Middle frontal gyrus (tissue), 1 donor: ENCODE measurements around the gene RPL5.

ENCODE experiments used
- DNase-seq: peaks from one replicate; pipeline ENCODE4 v3.0.0-alpha.2; 2015; ENCODE audit warnings: low spot score; ENCODE audit errors: extremely low spot score

The RPL5 gene

GRCh38 chr1:92855236-92855635, 23.4 kb downstream of the RPL5 start:
- no peak for DNase-seq

DNA sequence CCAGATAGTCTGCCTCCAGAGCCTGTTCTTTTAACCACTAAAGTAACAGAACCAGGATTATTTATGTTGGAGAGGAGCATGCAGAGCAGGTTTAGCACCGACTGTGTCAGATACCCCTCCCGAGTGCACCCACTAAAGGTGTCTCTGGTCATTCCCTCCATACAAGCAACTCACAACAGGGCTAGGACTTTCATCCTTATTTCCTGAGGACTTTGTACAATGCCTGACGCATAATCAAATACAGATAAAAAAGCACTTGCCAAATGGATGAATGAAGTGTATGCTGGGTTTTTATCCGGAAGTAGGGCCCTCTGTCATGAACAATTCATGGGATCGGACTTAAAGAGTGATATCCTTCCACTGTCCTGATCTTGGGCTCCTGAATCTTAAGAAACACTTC, 26.0 kb downstream of the RPL5 start:
- no peak for DNase-seq

GRCh38 chr1:92858564-92859399, 26.9 kb downstream of the RPL5 start:
- DNase-seq: peak; percentile 85

DNA sequence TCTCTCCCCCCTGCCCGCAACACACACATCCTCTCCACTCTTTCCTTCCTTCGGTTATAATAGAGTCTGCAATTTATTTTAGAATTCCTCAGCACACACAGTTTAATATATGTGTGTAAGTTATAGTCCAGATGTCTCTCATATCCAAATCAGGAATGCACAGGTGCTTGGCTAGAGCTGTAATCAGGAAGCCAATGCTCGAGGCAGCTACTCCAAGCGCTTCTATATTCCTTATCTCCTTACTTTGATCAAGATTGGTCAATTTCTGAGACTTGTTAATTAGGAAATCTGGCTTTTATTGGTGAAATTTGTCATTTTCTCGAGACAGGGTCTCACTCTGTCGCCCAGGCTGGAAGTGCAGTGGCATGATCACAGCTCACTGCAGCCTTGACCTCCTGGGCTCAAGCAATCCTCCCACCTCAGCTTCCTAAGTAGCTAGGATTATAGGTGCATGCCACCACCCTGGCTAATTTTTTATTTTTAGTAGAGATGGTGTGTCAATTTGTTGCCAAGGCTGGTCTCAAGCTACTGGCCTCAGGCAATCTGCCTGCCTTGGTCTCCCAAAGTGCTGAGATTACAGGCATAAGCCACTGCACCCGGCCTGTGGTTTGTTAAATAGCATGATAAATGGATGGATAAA, 27.7 kb downstream of the RPL5 start:
- no peak for DNase-seq

DNA sequence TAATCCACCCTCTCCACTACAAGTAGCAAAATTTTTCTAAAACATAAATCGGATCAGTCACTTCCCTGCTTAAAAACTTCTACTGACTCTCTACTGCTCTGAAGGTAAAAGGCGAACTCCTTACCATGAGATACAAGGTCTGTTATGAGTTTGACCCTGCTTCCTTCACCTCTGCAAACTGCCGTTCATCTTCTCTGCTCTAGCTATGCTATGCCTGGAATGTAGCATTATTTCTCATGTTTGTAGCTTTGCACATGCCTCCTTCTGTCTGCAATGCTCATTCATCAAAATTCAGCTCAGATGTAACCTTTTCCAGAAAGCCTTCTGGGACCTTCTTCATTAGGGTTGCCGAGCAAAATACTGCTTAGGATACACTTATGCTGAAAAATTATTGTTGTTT, 30.8 kb downstream of the RPL5 start:
- DNase-seq: no peak

- no peak for DNase-seq
Observed at GRCh38 chr1:92864131-92864530, 32.3 kb downstream of the RPL5 start.

DNA sequence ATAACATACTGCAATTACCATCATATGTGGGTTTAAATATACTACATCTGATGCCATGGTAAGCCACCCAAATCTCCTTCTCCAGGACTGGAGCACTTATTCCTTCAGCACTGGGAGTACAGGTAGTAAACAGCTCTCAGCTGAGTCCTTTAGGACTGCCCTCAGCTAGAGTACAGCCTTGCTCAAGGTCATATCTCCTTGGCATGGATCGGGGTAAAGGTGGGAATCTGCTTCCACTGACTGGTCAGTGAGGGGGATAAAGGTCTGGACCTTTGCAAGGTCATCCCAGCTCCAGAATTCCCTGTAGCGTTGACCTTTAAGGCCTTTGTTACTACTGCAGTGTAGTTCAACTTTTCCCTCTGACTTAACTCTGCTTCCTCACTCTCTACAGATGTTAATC, 38.8 kb downstream of the RPL5 start:
- no peak for DNase-seq

DNA sequence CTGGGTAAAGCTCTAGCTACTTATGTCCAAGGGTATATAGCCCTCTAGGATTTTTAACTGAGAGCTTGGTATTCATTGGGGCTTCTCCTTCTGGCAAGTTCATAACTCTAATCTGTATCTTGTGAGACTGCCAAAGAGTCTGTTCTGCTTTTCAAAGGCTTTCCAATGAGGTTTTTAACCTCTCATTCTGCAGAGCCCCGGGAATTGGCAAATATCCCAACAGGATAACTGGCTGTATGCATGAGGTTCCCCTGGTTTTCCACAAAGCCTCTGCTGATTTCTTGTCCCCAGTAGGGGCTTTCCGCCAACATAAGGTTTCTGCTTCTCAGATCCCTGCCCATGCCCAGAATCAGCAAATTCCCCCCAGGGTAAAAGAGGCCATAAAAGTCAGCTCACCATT, 40.9 kb downstream of the RPL5 start:
- no peak for DNase-seq

- DNase-seq: no peak
Observed at GRCh38 chr1:92874987-92875386, 43.1 kb downstream of the RPL5 start.

DNA sequence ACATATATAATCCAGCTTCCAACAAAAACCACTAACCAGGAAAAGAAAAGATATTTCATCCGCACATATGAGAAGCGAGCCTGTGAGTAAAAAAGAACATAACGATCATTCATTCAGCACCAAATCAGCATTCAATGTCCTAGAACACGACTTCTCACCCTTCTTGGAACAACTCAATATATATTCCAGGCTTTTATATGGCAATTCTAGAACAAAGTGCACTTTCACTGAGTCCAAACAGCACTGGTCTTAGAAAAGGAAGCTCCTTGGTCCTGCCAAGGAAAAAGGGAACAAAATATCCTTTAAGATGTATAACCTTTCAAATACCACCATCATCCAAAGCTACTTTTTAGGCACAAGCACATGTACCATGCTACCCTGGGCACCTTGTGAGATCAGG, 44.5 kb downstream of the RPL5 start:
- DNase-seq: no peak

DNA sequence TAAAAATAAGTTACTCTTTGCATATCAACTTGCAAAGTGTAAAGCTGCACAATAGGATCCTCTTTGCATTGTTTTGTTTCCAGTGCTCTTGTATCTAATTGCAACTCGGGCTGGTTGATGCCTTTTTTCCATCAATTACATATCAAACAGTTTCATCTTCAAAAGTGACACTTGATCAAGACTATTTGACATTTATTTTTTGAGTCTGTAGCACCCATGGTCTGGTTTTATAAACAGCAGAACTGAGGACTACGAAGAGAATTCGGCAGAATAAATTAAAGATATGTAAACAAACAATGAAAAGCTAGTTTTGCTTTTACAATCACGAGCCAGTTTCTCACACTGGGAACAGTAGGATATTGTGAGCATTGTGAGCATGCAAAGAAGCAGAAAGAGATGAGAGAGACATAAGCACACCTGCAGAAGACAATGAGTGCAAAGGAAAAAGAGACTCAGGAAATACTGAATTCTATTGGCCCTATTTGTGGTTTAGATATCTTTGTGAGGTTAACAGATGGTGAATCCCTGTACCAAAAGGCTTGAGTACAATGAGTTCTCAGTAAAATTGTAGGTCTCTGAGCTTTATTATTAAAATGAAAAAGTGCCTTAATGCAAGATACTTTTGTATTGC, 45.4 kb downstream of the RPL5 start:
- no peak for DNase-seq

DNA sequence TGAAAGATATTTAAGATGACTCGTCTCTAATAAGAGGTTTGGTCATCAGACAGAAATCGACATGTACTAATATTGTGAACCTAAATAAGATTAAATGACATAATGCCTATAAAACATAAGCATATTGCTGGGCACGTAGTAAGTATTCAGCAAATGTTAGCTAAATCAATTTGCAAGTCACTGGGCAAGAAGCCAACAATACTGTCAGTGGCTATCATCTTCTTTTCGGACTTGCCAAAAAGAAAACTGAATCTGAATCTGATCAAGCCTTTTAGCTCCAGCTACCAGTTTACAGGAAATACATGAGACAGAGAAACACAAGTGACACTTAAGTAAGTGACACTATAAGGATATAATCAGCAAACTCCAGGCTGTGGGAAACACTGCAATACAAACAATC, 46.0 kb downstream of the RPL5 start:
- DNase-seq: no peak

- DNase-seq: no peak
Observed at GRCh38 chr1:92879316-92879968, 47.6 kb downstream of the RPL5 start.

DNA sequence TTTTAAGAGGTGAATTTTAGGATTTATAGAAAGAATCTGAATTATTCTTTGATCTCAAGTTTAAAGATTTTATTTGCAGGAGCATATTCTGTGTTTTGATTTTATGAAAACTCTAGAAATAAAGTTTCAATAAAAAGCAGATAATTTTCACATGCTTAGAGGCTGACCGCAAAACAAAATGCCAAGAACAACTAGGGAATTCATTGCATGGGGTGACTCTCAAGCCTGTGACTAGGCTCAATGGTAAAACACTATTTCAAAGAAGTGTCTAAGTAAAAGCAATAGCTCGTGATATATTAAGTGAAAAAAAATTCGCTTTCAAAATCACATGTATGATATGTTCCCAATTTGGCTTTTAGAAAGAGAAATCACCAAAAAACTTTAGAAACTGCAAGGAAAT, 49.6 kb downstream of the RPL5 start:
- no peak for DNase-seq

DNA sequence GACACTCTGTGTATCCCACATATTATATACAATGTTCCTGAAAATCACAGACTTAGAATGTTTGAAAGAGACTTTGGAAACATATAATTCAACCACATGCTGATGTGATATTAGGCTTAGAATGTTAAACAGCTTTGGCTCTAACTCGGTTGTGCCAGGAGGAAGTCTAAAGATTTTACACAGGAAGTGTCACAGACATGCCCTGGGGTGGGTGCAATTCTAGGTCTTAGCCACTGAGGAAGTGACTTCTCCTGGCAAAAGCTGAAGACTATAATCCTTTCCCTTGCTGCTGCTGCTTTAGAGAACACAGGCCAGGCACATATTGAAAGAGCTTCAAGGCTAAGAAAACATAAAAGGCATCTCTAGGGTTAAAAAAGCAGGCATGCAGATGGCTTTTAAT, 51.0 kb downstream of the RPL5 start:
- DNase-seq: no peak

DNA sequence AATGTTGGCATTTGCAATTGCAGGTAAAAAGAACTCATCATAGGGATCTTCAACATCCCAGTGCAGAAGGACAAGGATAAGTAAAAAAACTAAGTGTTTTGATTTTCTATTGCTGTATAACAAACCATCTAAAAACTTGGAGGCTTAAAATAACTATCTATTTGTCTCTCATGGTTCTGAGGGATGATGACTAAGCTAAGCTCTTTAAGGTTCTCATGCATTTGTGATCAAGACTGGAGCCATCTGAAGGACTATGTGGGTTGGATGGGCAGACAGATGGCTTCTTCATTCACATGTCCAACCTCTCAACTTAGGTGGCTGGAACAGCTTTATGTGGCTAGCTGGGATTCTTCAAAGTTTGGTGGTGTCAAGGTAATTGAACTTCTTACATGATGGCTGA, 51.5 kb downstream of the RPL5 start:
- DNase-seq: no peak

DNA sequence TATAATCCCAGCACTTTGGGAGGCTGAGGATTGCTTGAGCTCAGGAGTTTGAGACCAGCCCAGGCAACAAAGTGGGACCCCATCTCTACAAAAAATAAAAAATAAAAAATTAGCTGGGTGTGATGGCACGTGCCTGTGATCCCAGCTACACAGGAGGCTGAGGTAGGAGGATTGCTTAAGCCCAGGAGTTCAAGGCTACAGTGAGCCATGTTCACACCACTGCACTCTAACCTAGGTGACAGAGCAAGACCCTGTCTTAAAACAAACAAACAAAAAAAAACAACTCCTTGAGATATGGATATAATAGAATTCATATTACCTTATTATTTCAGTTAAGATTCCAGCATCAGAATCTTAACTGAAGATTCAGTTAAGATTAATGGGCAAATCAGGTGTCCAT, 52.4 kb downstream of the RPL5 start:
- no peak for DNase-seq

DNA sequence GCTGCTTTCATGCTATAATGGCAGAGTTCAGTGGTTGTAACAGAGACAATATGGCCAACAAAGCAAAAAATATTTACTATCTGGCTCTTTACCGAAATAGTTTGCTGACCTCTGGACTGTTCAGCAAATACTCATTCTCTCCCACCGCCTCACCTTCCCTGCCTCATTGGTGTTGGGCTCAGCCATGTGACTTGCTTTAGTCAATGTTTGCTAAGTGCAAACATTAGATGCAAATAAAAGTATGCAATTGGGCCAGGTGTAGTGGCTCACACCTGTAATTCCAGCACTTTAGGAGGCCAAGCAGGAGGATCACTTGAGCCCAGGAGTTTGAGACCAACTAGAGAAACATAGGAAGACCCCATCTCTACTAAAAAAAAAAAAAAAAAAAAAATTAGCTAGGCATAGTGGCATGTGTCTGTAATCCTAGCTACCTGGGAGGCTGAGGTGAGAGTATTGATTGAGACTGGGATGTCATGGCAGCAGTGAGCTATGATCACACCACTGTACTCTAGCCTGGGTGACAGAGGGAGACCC, 55.1 kb downstream of the RPL5 start:
- no peak for DNase-seq

DNA sequence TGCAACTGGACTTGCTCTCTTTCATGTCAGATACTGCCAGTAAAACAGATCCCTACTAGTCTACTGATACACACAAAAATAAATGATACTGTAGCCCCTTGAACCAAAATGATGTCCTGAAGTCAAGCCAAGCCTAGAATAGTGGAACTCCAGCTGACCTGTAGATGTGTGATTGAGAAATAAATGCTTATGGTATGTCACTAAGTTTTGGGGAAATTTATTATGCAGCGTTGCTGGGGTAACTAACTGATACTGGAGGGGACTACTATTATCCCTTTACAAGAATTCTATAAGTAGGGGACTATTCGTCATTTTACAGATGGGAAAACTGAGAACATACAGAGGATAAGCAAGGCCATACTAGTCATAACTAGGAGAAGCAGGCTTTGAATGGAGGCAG, 55.6 kb downstream of the RPL5 start:
- DNase-seq: no peak
